SK-N-DZ (cell line): ENCODE measurements around the gene MFSD12.
A peak's percentile ranks its signal among the peaks of the same experiment; 100 is the strongest.
"Not testable (repeated sequence)": the region's sequence is repeated elsewhere in the genome, so short reads cannot be mapped to it uniquely, and the experiment has no call there.

Experiments
- DNase-seq: peaks from one replicate; pipeline ENCODE4 v3.0.0-alpha.2; 2015; ENCODE audit warnings: low spot score

Gene MFSD12

DNA sequence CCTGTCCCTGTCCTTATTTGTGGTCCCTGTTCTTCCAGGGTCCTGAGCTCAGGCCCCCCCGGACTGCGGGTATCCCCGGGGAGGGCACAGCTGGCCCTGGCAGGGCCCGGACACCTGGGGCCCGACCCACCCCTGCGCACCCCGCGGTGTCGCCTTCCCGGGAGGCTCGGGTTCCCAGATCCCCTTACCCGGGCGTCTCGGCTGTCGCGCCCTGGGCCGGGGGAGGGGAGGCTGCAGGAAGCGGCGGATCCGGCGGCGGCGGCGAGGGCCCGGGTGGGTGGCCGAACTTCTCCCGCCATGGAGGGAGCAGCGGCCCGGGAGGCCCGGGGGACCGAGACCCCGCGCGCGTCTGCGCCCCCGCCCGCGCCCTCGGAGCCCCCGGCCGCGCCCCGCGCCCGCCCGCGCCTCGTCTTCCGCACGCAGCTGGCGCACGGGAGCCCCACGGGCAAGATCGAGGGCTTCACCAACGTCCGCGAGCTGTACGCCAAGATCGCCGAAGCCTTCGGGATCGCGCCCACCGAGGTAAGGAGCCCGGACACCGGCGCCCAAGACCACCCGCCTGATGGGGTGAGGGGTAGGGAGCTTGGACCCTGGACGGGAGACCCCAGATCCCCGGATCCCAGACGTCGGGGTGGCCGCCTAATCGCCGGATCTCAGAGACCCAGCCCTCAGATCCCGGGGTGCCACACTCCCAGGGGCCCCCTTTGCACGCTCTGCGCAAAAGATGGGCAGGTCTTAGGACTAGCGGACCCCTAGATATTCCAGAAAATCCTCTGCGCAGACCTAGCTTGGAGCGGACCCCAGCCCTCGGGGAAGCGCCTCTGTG is 28.1 kb upstream of the MFSD12 start, which contains the start of gene GIPC3:
Gene GIPC3 (plus strand): TSS at position 178 of the 826 bp plus-strand sequence. CDS start 120 bp downstream, at position 298.
- DNase-seq: no peak

GRCh38 chr19:3584036-3584802 is 26.8 kb upstream of the MFSD12 start:
- not testable (repeated sequence) for DNase-seq

DNA sequence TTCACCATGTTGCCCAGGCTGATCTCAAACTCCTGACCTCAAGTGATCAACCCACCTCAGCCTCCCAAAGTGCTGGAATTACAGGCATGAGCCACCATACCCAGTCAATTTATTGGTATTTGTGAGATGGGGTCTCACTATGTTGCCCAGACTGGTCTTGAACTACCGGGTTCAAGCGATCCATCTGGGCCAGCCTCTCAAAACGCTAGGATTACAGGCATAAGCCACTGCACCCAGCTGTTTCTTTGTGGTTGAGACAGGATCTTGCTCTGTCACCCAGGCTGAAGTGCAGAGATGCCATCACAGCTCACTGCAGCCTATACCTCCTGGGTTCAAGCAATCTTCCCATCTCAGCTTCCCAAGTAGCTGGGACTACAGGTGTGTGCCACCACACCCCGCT is 24.4 kb upstream of the MFSD12 start:
- not testable (repeated sequence) for DNase-seq

DNA sequence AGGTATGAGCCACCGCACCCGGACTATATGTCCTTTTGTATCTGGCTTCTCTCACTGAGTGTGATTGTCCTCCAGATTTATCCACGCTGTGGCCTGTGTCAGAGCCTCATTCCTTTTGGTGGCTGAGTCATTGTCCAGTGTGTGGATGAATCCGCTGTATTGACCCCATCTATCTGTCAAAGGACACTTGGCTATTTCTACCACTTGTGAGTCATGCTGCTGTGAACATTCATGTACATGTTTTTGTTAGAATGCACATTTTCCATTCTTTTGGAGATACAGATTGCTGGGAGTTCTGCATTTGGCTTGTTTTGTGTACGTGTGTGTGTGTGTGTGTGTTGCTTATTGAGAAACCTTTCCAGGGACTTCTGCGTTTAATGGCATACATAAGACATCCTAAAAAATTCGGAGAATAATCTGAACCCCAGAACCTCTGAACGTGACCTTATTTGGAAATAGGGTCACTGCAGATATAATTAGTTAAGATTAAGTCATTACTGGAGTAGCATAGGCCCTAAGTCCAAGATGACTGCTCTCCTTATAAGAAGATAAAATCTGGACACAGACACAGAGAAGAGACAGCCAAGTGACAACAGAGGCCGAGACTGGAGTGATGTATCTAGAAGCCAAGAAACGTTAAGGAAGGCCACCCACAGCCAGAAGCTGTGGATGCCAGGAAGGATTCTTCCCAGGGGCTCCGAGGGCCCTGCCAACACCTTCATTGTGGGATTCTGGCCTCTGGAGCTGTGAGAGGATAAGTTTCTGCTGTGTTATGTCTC is 23.0 kb upstream of the MFSD12 start:
- peak; percentile 63 for DNase-seq

DNA sequence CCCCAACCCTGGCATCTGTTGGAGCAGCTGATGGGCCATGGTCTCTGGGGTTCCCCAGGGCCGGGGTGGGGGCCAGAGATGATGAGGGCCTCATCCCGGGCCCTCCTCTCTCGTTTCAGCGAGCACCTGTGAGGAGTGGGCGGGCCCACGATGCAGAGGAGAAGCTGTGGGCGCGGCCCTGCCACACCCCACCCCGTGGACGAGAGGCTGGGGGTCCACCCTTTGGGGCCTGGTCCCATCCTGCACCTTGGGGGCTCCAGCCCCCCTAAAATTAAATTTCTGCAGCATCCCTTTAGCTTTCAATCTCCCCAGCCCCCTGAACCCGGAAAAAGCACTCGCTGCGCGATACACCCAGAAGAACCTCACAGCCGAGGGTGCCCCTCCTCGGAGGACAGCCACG is 21.0 kb upstream of the MFSD12 start:
- DNase-seq: no peak

GRCh38 chr19:3577723-3578344 is 20.4 kb upstream of the MFSD12 start:
- DNase-seq: no peak

DNA sequence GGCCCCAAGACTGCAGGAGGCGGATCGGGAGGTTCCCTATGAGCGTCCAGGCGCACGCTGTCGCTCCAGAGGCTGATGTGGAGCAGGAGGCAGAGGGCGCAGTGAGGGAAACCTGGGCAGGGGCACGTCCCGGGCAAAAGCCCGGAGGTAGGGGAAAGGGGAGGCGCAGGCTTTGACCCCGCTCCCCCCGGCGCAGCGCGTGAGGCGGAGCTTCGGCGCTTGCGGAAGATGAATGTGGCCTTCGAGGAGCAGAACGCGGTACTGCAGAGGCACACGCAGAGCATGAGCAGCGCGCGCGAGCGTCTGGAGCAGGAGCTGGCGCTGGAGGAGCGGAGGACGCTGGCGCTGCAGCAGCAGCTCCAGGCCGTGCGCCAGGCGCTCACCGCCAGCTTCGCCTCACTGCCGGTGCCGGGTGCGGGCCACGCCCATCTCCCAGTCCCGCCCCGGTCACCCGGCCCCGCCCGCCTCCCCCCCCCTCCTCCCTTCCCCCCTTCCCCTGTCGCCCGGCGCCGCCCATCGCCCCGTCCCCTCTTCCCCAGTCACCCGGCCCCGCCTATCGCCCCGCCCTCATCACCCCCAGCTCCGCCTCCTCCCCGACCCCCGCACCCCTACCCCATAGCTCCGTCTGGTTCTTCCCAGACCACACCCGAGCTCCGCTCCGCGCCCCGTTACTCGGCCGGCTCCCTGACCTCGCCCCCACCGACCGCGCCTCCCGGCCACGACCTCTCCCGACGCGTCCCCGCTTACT is 19.5 kb upstream of the MFSD12 start:
- no peak for DNase-seq

DNA sequence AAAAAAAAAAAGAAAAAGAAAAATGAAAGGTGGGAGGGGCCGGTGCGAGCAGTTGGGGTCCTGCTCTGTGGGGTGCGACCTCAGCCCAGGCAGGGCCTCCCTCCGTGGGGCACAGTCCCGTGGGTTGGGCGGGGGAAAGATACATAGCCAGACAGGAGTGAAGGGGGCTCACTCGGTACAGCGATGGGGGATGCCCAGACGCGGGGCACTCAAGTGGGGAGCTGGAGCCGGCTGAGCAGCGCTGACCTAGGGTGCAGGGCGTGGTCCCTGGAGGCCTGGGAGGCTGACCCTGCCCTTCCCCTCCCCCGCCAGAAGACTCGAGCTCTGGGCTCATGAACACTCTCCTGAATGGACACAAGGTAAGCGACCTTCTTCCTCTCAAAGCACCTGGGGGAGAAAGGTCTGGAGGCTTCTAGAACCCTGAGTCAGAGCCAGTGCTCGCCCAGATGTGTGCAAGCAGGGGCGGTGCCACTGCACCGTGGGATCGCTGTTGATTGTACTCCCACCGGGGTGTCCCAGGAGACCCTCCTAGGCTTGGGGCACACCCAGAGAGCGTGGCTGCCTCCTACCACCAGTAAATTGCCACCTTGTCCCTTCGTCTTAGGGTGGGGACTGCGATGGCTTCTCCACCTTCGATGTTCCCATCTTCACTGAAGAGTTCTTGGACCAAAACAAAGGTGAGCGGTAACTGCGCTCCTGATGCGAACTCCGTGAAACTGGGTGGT is 18.7 kb upstream of the MFSD12 start:
- no peak for DNase-seq

GRCh38 chr19:3575260-3575741 is 17.9 kb upstream of the MFSD12 start:
- no peak for DNase-seq

GRCh38 chr19:3573858-3574637 is 16.7 kb upstream of the MFSD12 start:
- DNase-seq: peak; percentile 75

DNA sequence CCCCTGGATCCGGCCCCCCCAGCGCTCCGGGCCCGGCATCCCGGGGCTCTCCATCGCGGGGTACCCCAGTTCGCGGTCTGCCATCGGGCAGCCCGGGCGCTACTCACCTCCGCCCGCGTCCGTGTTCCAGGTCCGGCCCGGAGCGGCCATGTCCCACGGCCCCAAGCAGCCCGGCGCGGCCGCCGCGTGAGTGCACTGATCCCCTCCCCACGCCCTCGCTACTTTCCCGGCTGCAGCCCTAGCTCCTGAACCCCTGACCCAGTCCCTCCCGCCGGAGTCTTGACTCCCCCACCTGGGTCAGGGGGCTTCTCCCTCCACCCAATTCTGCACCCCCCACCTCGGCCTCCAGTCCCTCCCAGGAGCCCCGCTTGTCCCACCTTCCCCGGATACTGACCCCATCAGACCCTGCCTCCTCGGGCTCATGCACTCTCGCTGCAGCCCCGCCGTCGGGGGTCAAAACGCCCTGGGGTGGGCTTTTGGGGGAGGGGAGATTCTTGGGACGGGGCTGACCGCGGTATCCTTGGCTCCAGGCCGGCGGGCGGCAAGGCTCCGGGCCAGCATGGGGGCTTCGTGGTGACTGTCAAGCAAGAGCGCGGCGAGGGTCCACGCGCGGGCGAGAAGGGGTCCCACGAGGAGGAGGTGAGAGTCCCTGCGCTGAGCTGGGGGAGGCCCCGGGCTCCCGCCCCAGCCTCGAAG is 15.9 kb upstream of the MFSD12 start:
- no peak for DNase-seq

- DNase-seq: no peak
These were observed 15.4 kb upstream of the MFSD12 start, which contains the start of gene HMG20B for GRCh38 chr19:3572855-3573161. Gene HMG20B, plus strand, starts transcription at chr19:3572944. Its CDS starts 366 bp downstream, at chr19:3573310.

DNA sequence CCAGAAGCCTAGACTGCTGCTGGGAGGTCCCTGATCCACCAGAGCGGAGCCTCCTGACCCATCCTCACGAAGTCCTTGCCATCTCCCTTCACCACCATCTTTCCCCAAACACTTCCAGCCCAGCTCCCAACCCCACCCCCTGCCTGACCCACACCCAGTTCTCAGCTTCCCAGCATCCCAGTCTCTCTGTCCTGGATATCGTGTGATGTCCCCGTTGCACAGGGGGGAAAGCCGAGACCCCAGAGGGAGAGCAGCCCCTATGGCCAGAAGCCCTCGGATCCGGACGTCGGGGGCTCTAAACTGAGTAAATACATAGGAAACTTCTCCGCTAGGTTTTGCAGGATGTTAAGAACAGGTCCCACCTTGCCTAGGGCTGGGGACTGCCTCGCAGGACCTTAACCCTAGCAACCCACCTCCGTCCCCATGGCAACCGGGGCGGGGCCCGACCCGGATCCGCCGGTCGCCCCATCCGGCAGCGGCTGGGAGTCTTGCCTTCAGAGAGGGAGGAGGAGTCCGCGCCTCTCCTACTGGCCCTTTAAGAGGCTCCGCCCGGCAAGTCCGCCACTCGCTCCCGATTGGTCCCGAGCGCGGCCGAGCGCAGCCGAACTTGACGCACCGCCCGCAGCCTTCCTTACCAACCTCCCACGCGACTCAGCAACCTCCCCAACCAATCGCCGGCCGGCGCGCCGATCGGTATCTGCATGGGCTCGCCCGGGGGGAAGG is 14.9 kb upstream of the MFSD12 start:
- DNase-seq: peak; percentile 99

- no peak for DNase-seq
These were observed 13.2 kb upstream of the MFSD12 start for GRCh38 chr19:3570606-3571011.

DNA sequence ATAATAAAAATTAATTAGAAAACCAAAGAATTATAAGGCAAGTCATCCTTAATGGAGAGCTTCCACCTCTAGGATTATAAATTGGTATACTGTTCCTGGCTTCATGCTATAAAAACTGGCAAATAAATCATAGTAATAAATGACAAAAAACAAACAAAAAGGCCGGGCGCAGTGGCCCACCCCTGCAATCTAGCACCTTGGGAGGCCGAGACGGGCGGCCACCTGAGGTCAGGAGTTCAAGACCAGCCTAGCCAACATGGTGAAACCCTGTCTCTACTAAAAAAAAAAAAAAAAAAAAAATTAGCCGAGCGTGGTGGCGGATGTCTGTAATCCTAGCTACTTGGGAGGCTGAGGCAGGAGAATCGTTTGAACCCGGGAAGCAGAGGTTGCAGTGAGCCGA is 12.7 kb upstream of the MFSD12 start:
- not testable (repeated sequence) for DNase-seq

DNA sequence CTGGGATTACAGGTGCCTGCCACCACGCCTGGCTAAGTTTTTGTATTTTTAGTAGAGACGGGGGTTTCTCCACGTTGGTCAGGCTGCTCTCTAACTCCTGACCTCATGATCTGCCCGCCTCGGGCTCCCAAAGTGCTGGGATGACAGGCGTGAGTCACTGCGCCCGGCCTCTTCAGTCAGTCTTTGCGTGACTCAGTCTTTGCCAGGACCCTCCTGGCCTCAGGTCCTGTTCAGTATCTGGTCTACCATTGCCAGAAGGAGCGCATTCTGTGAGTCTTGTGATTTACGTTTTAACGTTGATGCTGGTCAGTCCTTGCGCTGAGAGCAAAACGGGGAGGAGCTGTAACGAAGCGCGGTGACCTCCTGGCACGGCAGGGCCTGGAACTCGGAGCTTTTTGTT is 7.8 kb upstream of the MFSD12 start:
- no peak for DNase-seq

GRCh38 chr19:3563709-3564524 is 6.5 kb upstream of the MFSD12 start:
- no peak for DNase-seq
